Endothelial cell of umbilical vein (primary cell): ENCODE measurements around the gene ATAT1. TPM values are rescaled to one million over a fixed set of nuclear protein-coding genes. Genes with fewer than 3 reads are reported as not detected.

ENCODE experiments used
- BruUV-seq: library from RNA; stranded (reverse); fragments of 400-500 nt; replicated peaks from 2 replicates; lab custom pipeline; 2021; lab: Mats Ljungman, UMichigan
- CTCF ChIA-PET: fragments of 300-600, 350-600 bp; sonication (Branson Sonifier 250); formaldehyde crosslinking; loops from one replicate; lab custom pipeline; 2021; ENCODE audit warnings: antibody characterized with exemption, inconsistent platforms; lab: Charles Lee
- POLR2A ChIA-PET: fragments of 300-600, 350-600 bp; sonication (Branson Sonifier 250); formaldehyde crosslinking; loops from one replicate; lab custom pipeline; 2021; ENCODE audit warnings: antibody characterized with exemption, inconsistent platforms; lab: Charles Lee
- DNase-seq: peaks from one replicate; pipeline ENCODE4 v3.0.0-alpha.2; 2011; ENCODE audit warnings: low read depth, low spot score
- FAIRE-seq: peaks from 2 replicates; lab custom pipeline; 2011; peaks lifted over from hg19 to GRCh38; lab: Jason Lieb, UNC
- H2AFZ ChIP-seq: 2 replicates; pipeline ENCODE4 v1.6.0; 2012; ENCODE audit warnings: low read depth, low read length, control low read depth, inconsistent platforms
- H3K27ac ChIP-seq: 2 replicates; pipeline ENCODE4 v1.5.1; 2011; ENCODE audit warnings: low read depth, mild to moderate bottlenecking, control low read depth, low read length, moderate library complexity; ENCODE audit not compliant: insufficient read depth
- H3K27me3 ChIP-seq, 2 experiments: 2 replicates each; pipeline versions ENCODE4 v1.6.0 to v1.6.1; 2011; ENCODE audit warnings: low read length in 2 of 2, mixed read lengths in 1 of 2; ENCODE audit not compliant: control insufficient read depth in 2 of 2, insufficient read depth in 2 of 2
- H3K36me3 ChIP-seq, 2 experiments: 2 replicates in 1 of 2; 3 replicates in 1 of 2; pipeline ENCODE4 v1.5.1; 2011; ENCODE audit warnings: low read length in 2 of 2, mild to moderate bottlenecking in 1 of 2, moderate library complexity in 1 of 2; ENCODE audit not compliant: control insufficient read depth in 2 of 2, insufficient read depth in 2 of 2; ENCODE audit errors: extremely low read depth in 1 of 2
- H3K4me1 ChIP-seq: 3 replicates; pipeline ENCODE4 v1.5.1; 2011; ENCODE audit warnings: mild to moderate bottlenecking, low read length; ENCODE audit not compliant: control insufficient read depth, insufficient read depth; ENCODE audit errors: extremely low read depth
- H3K4me2 ChIP-seq: 2 replicates; pipeline ENCODE4 v1.6.1; 2011; ENCODE audit warnings: low read length, control low read depth, mixed read lengths; ENCODE audit not compliant: insufficient read depth
- H3K4me3 ChIP-seq, 3 experiments: fragments of 200-600 bp in 1 of 3; sonication (generic), shearing (Covaris generic) in 1 of 3; replicated peaks in 1 of 3; 2 replicates each; pipeline ENCODE4 v1.5.1; 2011 to 2016; ENCODE audit warnings: control low read depth in 3 of 3, low read length in 3 of 3, mild to moderate bottlenecking in 2 of 3, inconsistent platforms in 1 of 3, low read depth in 1 of 3, moderate library complexity in 1 of 3; ENCODE audit not compliant: insufficient read depth in 1 of 3
- H3K79me2 ChIP-seq: 2 replicates; pipeline ENCODE4 v1.6.0; 2012; ENCODE audit warnings: low read length, inconsistent platforms; ENCODE audit not compliant: control insufficient read depth, insufficient read depth
- H3K9ac ChIP-seq: replicated peaks from 2 replicates; pipeline ENCODE3; 2011; ENCODE audit warnings: low read length, control low read depth; ENCODE audit not compliant: insufficient read depth; ENCODE audit errors: extremely low read depth
- H3K9me1 ChIP-seq: replicated peaks from 3 replicates; pipeline ENCODE4 v1.6.0; 2011; ENCODE audit warnings: mild to moderate bottlenecking, low read length; ENCODE audit not compliant: control insufficient read depth, insufficient read depth; ENCODE audit errors: extremely low read depth
- H3K9me3 ChIP-seq: replicated peaks from 2 replicates; pipeline ENCODE4 v1.5.1; 2012; ENCODE audit warnings: low read length, inconsistent platforms; ENCODE audit not compliant: control insufficient read depth, insufficient read depth
- H4K20me1 ChIP-seq: replicated peaks from 2 replicates; pipeline ENCODE3; 2011; ENCODE audit warnings: mild to moderate bottlenecking, low read length; ENCODE audit not compliant: control insufficient read depth, insufficient read depth; ENCODE audit errors: extremely low read depth
- CTCF ChIP-seq, 2 donors: IDR thresholded peaks; 1 replicate in 1 of 2; 2 replicates in 1 of 2; pipeline ENCODE4 v1.5.1; 2011; ENCODE audit warnings: low read length in 2 of 2, mild to moderate bottlenecking in 2 of 2, moderate library complexity in 2 of 2, control low read depth in 1 of 2, inconsistent platforms in 1 of 2, low read depth in 1 of 2; ENCODE audit not compliant: insufficient read depth in 1 of 2; ENCODE audit errors: extremely low read depth in 1 of 2
- EZH2 ChIP-seq: IDR thresholded peaks from 2 replicates; pipeline ENCODE4 v1.6.1; 2012; ENCODE audit warnings: borderline replicate concordance, low read depth, mild to moderate bottlenecking, moderate library complexity, low read length, inconsistent platforms; ENCODE audit not compliant: severe bottlenecking
- FOS ChIP-seq: IDR thresholded peaks from 2 replicates; pipeline ENCODE4 v1.6.1; 2011; ENCODE audit warnings: mild to moderate bottlenecking, low read length, moderate library complexity, borderline replicate concordance; ENCODE audit not compliant: insufficient read depth
- GATA2 ChIP-seq: IDR thresholded peaks from 2 replicates; pipeline ENCODE4 v1.7.0; 2011; ENCODE audit warnings: low read depth, mild to moderate bottlenecking, moderate library complexity, mixed read lengths, low read length; ENCODE audit not compliant: insufficient read length, insufficient read depth
- JUN ChIP-seq: IDR thresholded peaks from 2 replicates; pipeline ENCODE4 v1.6.1; 2011; ENCODE audit warnings: borderline replicate concordance, low read depth; ENCODE audit not compliant: insufficient read length, insufficient read depth
- MAX ChIP-seq: IDR thresholded peaks from 2 replicates; pipeline ENCODE4 v1.6.1; 2011; ENCODE audit not compliant: insufficient read depth, insufficient read length
- MYC ChIP-seq: IDR thresholded peaks from one replicate; pipeline ENCODE4 v1.6.1; 2011; ENCODE audit warnings: mild to moderate bottlenecking, low read depth, low read length
- POLR2A ChIP-seq: IDR thresholded peaks from 2 replicates; pipeline ENCODE4 v1.6.1; 2012; ENCODE audit warnings: low read depth, mild to moderate bottlenecking, control low read depth, low read length
- POLR2AphosphoS5 ChIP-seq: IDR thresholded peaks from 2 replicates; pipeline ENCODE4 v1.6.1; 2012; ENCODE audit warnings: low read depth, mild to moderate bottlenecking, control low read depth, low read length, moderate library complexity; ENCODE audit not compliant: insufficient read depth
- dilution Hi-C: fragments of 300-500 bp; cut with MboI; formaldehyde crosslinking; loops from one replicate; pipeline ENCODE4 v1.15.0; 2019; ENCODE audit warnings: low sequenced_read_pairs; ENCODE audit not compliant: extremely low pct_ligation_motif_present
- intact Hi-C: fragments of 100-400 bp; cut with micrococcal nuclease; formaldehyde crosslinking; loops from one replicate; pipeline ENCODE4 v1.10.0; 2022
- polyA plus RNA-seq, 4 experiments: library from polyadenylated mRNA; depleted of rRNA in 3 of 4; stranded (reverse) in 3 of 4; unstranded in 1 of 4; fragments of >200 nt; gene quantifications; 2 replicates each; pipeline versions ENCODE4 v1.2.1 to v1.2.3, GENCODE V29; 2011 to 2012; ENCODE audit warnings: missing spikeins in 1 of 4
- total RNA-seq: library from RNA; stranded (reverse); gene quantifications from 2 replicates; pipeline ENCODE4 v1.2.3, GENCODE V29; 2021

The ATAT1 gene
- total and polyA plus RNA-seq, 2 donors (not counting 3 experiments of a cell fraction or from before 2014, with no cell fraction given), result 17.4 to 18.4 TPM

GRCh38 chr6:30647242-30648116, 20.8 kb downstream of the ATAT1 start:
- H3K27ac ChIP-seq, result peak overlapping the region; percentile 26
- peak overlapping the region; percentile 88 for H2AFZ ChIP-seq
- TF ChIP-seq CTCF (IDR thresholded peaks at IDR 0.05; ENCODE audit: extremely low read depth in 1 of 2, insufficient read depth in 1 of 2, low read depth in 1 of 2, low read length in 2 of 2) (no peak), POLR2A (peak; percentile 69), POLR2AphosphoS5 (peak; percentile 41)
- no TSS peak for BruUV-seq
- no peaks in the 10 kb centered on the region for H3K9me1 ChIP-seq
- dilution Hi-C loops (no loop called here), intact Hi-C loops (loop anchor here (1.0 to 2.0 kb wide), 3 partner anchors 26 to 73 kb away; partner anchors contain the start of genes DHX16, MRPS18B, PPP1R10 and TUBB)
- DNase-seq (peak; percentile 66), FAIRE-seq (no peak)
- no peaks in the 10 kb centered on the region for H4K20me1 ChIP-seq
- no peaks in the 10 kb centered on the region for H3K27me3 ChIP-seq
- ChIA-PET POLR2A (no interaction called here), CTCF (interaction anchor here (1.1 to 1.6 kb wide), 3 partner anchors 25 to 83 kb away, joined by 3 to 4 read pairs (median 4); partner anchors contain the start of gene DHX16)
- H3K4me2 ChIP-seq, result peak overlapping the region; percentile 87
- H3K9me3 ChIP-seq, result no peaks in the 10 kb centered on the region
- peaks cover 20% of the 10 kb centered on the region for H3K79me2 ChIP-seq
- peak overlapping the region; percentile 76 for H3K9ac ChIP-seq
- peaks cover 2% of the 10 kb centered on the region in 2 experiments for H3K36me3 ChIP-seq
- peaks cover 8% of the 10 kb centered on the region for H3K4me1 ChIP-seq
- H3K4me3 ChIP-seq, result peak overlapping the region; percentile 70 to 99 (median 76)

- TF ChIP-seq MAX, result no peak
- no peak for TF ChIP-seq POLR2AphosphoS5
- TF ChIP-seq EZH2, result no peak
- no peak for TF ChIP-seq GATA2
- no peak for TF ChIP-seq CTCF (IDR thresholded peaks at IDR 0.05; ENCODE audit: extremely low read depth in 1 of 2, insufficient read depth in 1 of 2, low read depth in 1 of 2, low read length in 2 of 2)
- TF ChIP-seq POLR2A, result no peak
- no peak for TF ChIP-seq MYC
- TF ChIP-seq FOS, result no peak
- no peak for TF ChIP-seq JUN
- Histone ChIP-seq H2AFZ (no peak overlapping the region), H3K9ac (no peak overlapping the region), H3K4me1 (peaks cover 8% of the 10 kb centered on the region), H3K9me1 (no peaks in the 10 kb centered on the region), H3K27ac (no peak overlapping the region), H3K9me3 (no peaks in the 10 kb centered on the region), H3K27me3 (no peaks in the 10 kb centered on the region), H3K79me2 (peaks cover 17% of the 10 kb centered on the region), H3K4me3 (no peak overlapping the region), H3K36me3 (peaks cover 8 to 25% of the 10 kb centered on the region in 2 experiments), H3K4me2 (no peak overlapping the region), H4K20me1 (no peaks in the 10 kb centered on the region)
- CTCF ChIA-PET, result interaction anchor here (0.7 to 1.3 kb wide), 2 partner anchors 21 to 79 kb away, joined by 3 to 5 read pairs; partner anchors contain the start of gene DHX16
- BruUV-seq, result no TSS peak
- no peak for DNase-seq
- FAIRE-seq, result no peak
- POLR2A ChIA-PET, result no interaction called here
- dilution Hi-C loops, result no loop called here
- intact Hi-C loops, result no loop called here
Measured at GRCh38 chr6:30651143-30651542, 24.5 kb downstream of the ATAT1 start.
